VCaP (cell line): ENCODE measurements around the gene ZFAND3.
A peak's percentile ranks its signal among the peaks of the same experiment; 100 is the strongest.

Experiments used
- H3K27ac ChIP-seq: fragments of 450-650 bp; 2 replicates; pipeline ENCODE4 v1.5.1; 2017
- CTCF ChIP-seq: fragments of 450-650 bp; conservative IDR thresholded peaks from 2 replicates; pipeline ENCODE4 v1.5.1; 2017; ENCODE audit warnings: mild to moderate bottlenecking, moderate library complexity

ZFAND3 gene

GRCh38 chr6:38032797-38033196 lies 213.3 kb downstream of the ZFAND3 start:
- peak overlapping the region; percentile 58 for H3K27ac ChIP-seq
- TF ChIP-seq CTCF, result no peak

DNA sequence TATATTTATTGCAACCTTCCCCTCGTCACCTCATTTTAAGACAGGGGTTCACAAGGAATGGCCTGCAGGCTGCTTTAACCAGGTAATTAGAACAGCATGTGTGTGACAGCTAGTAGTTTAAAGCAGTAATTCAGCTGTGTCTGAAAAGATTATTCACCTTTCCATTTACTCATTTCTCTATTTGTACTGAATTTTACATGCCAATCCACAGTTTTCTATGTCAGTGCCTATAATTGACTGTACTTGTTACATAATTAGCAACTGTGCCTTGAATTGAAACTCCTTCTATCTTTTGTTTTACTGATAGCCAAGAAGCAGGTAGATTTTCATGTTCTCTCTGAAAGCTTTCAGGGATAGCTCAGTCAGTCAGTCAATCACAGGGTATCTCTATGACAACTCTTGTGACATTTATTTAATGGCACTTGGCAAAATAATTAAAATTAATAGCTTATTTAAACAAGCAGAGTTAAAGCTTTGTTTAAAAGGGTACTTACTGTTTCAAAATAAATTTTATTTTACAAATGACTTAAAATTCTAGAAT lies 214.0 kb downstream of the ZFAND3 start:
- no peak for TF ChIP-seq CTCF
- peak overlapping the region; percentile 58 for H3K27ac ChIP-seq

DNA sequence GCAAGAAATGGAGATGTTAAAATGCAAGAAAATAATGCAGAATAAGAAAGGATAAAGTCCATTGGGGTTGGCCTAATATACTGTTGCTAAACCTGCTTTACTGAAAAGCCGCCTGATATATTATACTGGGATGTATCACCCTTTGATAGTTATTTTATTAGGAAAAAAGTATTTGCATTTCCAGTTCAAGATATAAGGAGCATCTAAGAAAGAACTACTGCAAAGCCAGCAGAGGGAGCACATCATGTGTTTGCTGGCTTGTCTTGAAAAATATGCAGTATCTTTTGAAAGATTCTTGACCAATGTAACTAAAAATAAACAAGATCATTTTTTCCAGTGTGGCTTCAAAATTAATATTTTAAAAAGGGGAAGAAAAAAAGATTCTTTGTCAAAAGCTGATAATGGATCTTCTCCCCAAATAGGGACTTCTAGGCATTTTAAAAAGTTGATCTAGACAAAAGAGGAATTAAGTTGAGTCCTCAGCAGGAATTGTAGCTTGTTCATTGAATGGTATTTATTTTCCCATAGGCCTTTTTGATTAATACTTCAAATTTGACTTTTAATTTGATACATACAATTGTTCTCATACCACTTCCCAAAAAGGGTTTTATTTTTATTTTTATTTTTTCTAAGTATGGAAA lies 214.9 kb downstream of the ZFAND3 start:
- TF ChIP-seq CTCF, result peak; percentile 83

DNA sequence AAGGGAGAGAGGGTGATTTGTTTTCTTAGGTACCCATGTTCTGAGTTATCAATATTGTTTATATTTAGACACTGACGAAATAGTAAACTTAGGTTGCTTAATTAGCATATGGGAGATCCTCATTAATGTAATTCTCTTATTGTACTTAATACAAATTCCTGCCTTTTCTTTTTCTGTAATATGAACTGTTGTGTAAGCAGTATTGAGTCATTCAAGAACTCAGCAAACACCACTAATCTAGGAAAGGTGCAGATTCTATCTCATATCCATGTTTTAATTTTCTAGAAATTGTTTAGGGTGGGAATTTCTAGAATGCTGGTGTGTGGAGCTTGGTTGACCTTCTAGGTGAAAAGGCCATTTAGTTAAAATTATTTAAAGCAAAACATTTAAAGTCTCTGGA lies 216.0 kb downstream of the ZFAND3 start:
- no peak for TF ChIP-seq CTCF
- no peak overlapping the region for H3K27ac ChIP-seq

More for the DNA sequence above, 214.9 kb downstream of the ZFAND3 start:
- H3K27ac ChIP-seq, result peak overlapping the region; percentile 58

- no peak overlapping the region for H3K27ac ChIP-seq
- no peak for TF ChIP-seq CTCF
These were observed 220.0 kb downstream of the ZFAND3 start for GRCh38 chr6:38039502-38039901.

DNA sequence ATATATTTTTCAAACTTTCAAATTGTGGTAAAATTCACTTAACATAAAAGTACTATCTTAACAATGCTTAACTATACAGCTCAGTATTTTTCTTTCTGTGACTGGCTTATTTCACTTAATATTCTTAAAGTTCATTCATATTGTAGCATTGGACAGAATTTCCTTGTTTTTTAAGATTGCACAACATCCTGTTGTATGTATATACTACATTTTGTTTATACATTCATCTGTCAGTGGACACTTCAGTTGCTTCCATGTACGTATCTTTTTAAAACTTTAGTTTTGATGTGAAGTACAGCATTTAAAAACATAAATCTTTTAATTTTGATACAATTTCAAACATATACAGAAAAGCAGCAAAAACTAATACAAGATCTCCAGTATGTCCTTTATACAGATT lies 220.7 kb downstream of the ZFAND3 start:
- no peak overlapping the region for H3K27ac ChIP-seq
- no peak for TF ChIP-seq CTCF

GRCh38 chr6:38043259-38043753 lies 223.8 kb downstream of the ZFAND3 start:
- no peak for TF ChIP-seq CTCF
- H3K27ac ChIP-seq, result no peak overlapping the region
